ENCODE data around the gene PKP4.
"Not testable (repeated sequence)": the region's sequence is repeated elsewhere in the genome, so short reads cannot be mapped to it uniquely, and the experiment has no call there.

The PKP4 gene

GRCh38 chr2:158457826-158458616, 1.3 kb downstream of the PKP4 start:
- Mint-ChIP-seq H3K4me1 (peaks cover 16% of the 10 kb centered on the region), H3K4me3 (peak overlapping the region; percentile 98), H3K36me3 (no peaks in the 10 kb centered on the region), H3K27me3 (peaks cover 8% of the 10 kb centered on the region), H3K9me3 (no peaks in the 10 kb centered on the region), H3K27ac (peak overlapping the region; percentile 92)
- ATAC-seq (ENCODE audit: low read depth): peak; percentile 52
- no peak for DNase-seq (ENCODE audit: low spot score in 2 of 2)

GRCh38 chr2:158458617-158458920, 1.8 kb downstream of the PKP4 start:
- no peak for DNase-seq (ENCODE audit: low spot score in 2 of 2)
- Mint-ChIP-seq H3K36me3 (no peaks in the 10 kb centered on the region), H3K4me1 (peaks cover 16% of the 10 kb centered on the region), H3K27ac (peak overlapping the region; percentile 92), H3K27me3 (peaks cover 8% of the 10 kb centered on the region), H3K4me3 (peak overlapping the region; percentile 98), H3K9me3 (no peaks in the 10 kb centered on the region)
- no peak for ATAC-seq (ENCODE audit: low read depth)

GRCh38 chr2:158459161-158460003, 2.6 kb downstream of the PKP4 start:
- Mint-ChIP-seq H3K27me3 (peaks cover 3% of the 10 kb centered on the region), H3K4me1 (peaks cover 16% of the 10 kb centered on the region), H3K9me3 (no peaks in the 10 kb centered on the region), H3K4me3 (no peak overlapping the region), H3K27ac (no peak overlapping the region), H3K36me3 (no peaks in the 10 kb centered on the region)
- ATAC-seq (ENCODE audit: low read depth) (no peak), DNase-seq (ENCODE audit: low spot score in 2 of 2) (no peak)

- Mint-ChIP-seq H3K36me3 (no peaks in the 10 kb centered on the region), H3K4me1 (peaks cover 16% of the 10 kb centered on the region), H3K27ac (no peak overlapping the region), H3K4me3 (no peak overlapping the region), H3K9me3 (no peaks in the 10 kb centered on the region), H3K27me3 (peaks cover 3% of the 10 kb centered on the region)
- no peak for DNase-seq (ENCODE audit: low spot score in 2 of 2)
- no peak for ATAC-seq (ENCODE audit: low read depth)
Observed at GRCh38 chr2:158460632-158461297, 4.0 kb downstream of the PKP4 start.

- DNase-seq (ENCODE audit: low spot score in 2 of 2): no peak
- Mint-ChIP-seq H3K36me3 (no peaks in the 10 kb centered on the region), H3K4me3 (no peak overlapping the region), H3K4me1 (peaks cover 4% of the 10 kb centered on the region), H3K27ac (no peak overlapping the region), H3K27me3 (peaks cover 3% of the 10 kb centered on the region), H3K9me3 (no peaks in the 10 kb centered on the region)
- no peak for ATAC-seq (ENCODE audit: low read depth)
Observed at GRCh38 chr2:158463496-158464095, 6.8 kb downstream of the PKP4 start.

GRCh38 chr2:158464426-158465281, 7.9 kb downstream of the PKP4 start:
- Mint-ChIP-seq H3K9me3 (no peaks in the 10 kb centered on the region), H3K36me3 (no peaks in the 10 kb centered on the region), H3K4me3 (no peak overlapping the region), H3K4me1 (peaks cover 4% of the 10 kb centered on the region), H3K27ac (no peak overlapping the region), H3K27me3 (peaks cover 3% of the 10 kb centered on the region)
- no peak for DNase-seq (ENCODE audit: low spot score in 2 of 2)
- ATAC-seq (ENCODE audit: low read depth): peak; percentile 49

- Mint-ChIP-seq H3K27ac (no peak overlapping the region), H3K4me3 (no peak overlapping the region), H3K4me1 (no peaks in the 10 kb centered on the region), H3K36me3 (no peaks in the 10 kb centered on the region), H3K9me3 (no peaks in the 10 kb centered on the region), H3K27me3 (no peaks in the 10 kb centered on the region)
- no peak for ATAC-seq (ENCODE audit: low read depth)
- DNase-seq (ENCODE audit: low spot score in 2 of 2): no peak
Observed at GRCh38 chr2:158467248-158467647, 10.5 kb downstream of the PKP4 start.

- not testable (repeated sequence) for H3K9me3 Mint-ChIP-seq; ATAC-seq (ENCODE audit: low read depth); H3K27me3 Mint-ChIP-seq; DNase-seq (ENCODE audit: low spot score in 2 of 2); H3K4me1 Mint-ChIP-seq; H3K4me3 Mint-ChIP-seq; H3K36me3 Mint-ChIP-seq; H3K27ac Mint-ChIP-seq
Observed at GRCh38 chr2:158472829-158473228, 16.1 kb downstream of the PKP4 start.

- not testable (repeated sequence) for ATAC-seq (ENCODE audit: low read depth); H3K27ac Mint-ChIP-seq; H3K4me3 Mint-ChIP-seq; H3K9me3 Mint-ChIP-seq; H3K27me3 Mint-ChIP-seq; H3K4me1 Mint-ChIP-seq; H3K36me3 Mint-ChIP-seq; DNase-seq (ENCODE audit: low spot score in 2 of 2)
Observed at GRCh38 chr2:158473300-158473699, 16.5 kb downstream of the PKP4 start.

GRCh38 chr2:158473719-158474392, 17.1 kb downstream of the PKP4 start:
- Mint-ChIP-seq H3K4me1 (peaks cover 3% of the 10 kb centered on the region), H3K9me3 (no peaks in the 10 kb centered on the region), H3K4me3 (no peak overlapping the region), H3K27ac (no peak overlapping the region), H3K27me3 (no peaks in the 10 kb centered on the region), H3K36me3 (no peaks in the 10 kb centered on the region)
- DNase-seq (ENCODE audit: low spot score in 2 of 2) (no peak), ATAC-seq (ENCODE audit: low read depth) (no peak)

- H3K4me3 Mint-ChIP-seq; ATAC-seq (ENCODE audit: low read depth): not testable (repeated sequence)
Observed at GRCh38 chr2:158474526-158475011, 17.8 kb downstream of the PKP4 start.

GRCh38 chr2:158477202-158477601, 20.4 kb downstream of the PKP4 start:
- Mint-ChIP-seq H3K4me3 (no peak overlapping the region), H3K9me3 (no peaks in the 10 kb centered on the region), H3K27me3 (no peaks in the 10 kb centered on the region), H3K4me1 (peaks cover 3% of the 10 kb centered on the region), H3K36me3 (no peaks in the 10 kb centered on the region), H3K27ac (no peak overlapping the region)
- DNase-seq (ENCODE audit: low spot score in 2 of 2) (no peak), ATAC-seq (ENCODE audit: low read depth) (no peak)

More at GRCh38 chr2:158474526-158475011, 17.8 kb downstream of the PKP4 start:
- not testable (repeated sequence) for DNase-seq (ENCODE audit: low spot score in 2 of 2); H3K27ac Mint-ChIP-seq; H3K27me3 Mint-ChIP-seq; H3K9me3 Mint-ChIP-seq; H3K4me1 Mint-ChIP-seq; H3K36me3 Mint-ChIP-seq

- Mint-ChIP-seq H3K27ac (no peak overlapping the region), H3K27me3 (no peaks in the 10 kb centered on the region), H3K9me3 (no peaks in the 10 kb centered on the region), H3K4me1 (peaks cover 3% of the 10 kb centered on the region), H3K4me3 (no peak overlapping the region), H3K36me3 (no peaks in the 10 kb centered on the region)
- DNase-seq (ENCODE audit: low spot score in 2 of 2) (no peak), ATAC-seq (ENCODE audit: low read depth) (no peak)
Observed at GRCh38 chr2:158478237-158478636, 21.5 kb downstream of the PKP4 start.
